Activated naive CD8-positive, alpha-beta T cell treated with anti-CD3 and anti-CD28 coated beads for 36 hours (primary cell): ENCODE results near the gene VPS26B. TPM values are rescaled to one million over a fixed set of nuclear protein-coding genes. Genes with fewer than 3 reads are reported as not detected.
"Not testable (repeated sequence)": the region's sequence is repeated elsewhere in the genome, so short reads cannot be mapped to it uniquely, and the experiment has no call there.

Source experiments
- DNase-seq: peaks from one replicate; pipeline ENCODE4 v3.0.0; 2021
- H3K27ac Mint-ChIP-seq: one replicate; pipeline ENCODE4 v1.8.0; 2022; ENCODE audit warnings: mild to moderate bottlenecking, moderate library complexity, mixed read lengths
- H3K27me3 Mint-ChIP-seq: one replicate; pipeline ENCODE4 v1.8.0; 2022; ENCODE audit warnings: mild to moderate bottlenecking, mixed read lengths
- H3K36me3 Mint-ChIP-seq: one replicate; pipeline ENCODE4 v1.8.0; 2021; ENCODE audit warnings: mild to moderate bottlenecking, mixed read lengths
- H3K4me1 Mint-ChIP-seq: one replicate; pipeline ENCODE4 v1.8.0; 2021; ENCODE audit warnings: mixed read lengths
- H3K4me3 Mint-ChIP-seq: one replicate; pipeline ENCODE4 v1.8.0; 2022; ENCODE audit warnings: mild to moderate bottlenecking, moderate library complexity, mixed read lengths
- H3K9me3 Mint-ChIP-seq: one replicate; pipeline ENCODE4 v1.8.0; 2022; ENCODE audit warnings: mixed read lengths
- total RNA-seq, 2 experiments: library from RNA; stranded (reverse); gene quantifications; one replicate each; pipeline ENCODE4 v1.2.3, GENCODE V29; 2021

Gene VPS26B
- total RNA-seq = 10 to 100 TPM; 28.8 to 30.3 TPM

GRCh38 chr11:134223836-134224709 lies at the start of gene VPS26B, which contains the start of gene NCAPD3:
TSS of gene VPS26B (plus strand) at chr11:134224671. CDS start at chr11:134225123, 452 bp downstream.
TSS of gene NCAPD3 (minus strand) at chr11:134223967. CDS start at chr11:134223926, 41 bp downstream.
- peak; percentile 96 for DNase-seq
- Mint-ChIP-seq H3K27ac (peak within 1 kb of the TSS; percentile 97), H3K36me3 (peaks cover 24% of the 10 kb centered on the region), H3K27me3 (no peaks in the 10 kb centered on the region), H3K4me1 (peaks cover 62% of the 10 kb centered on the region), H3K9me3 (no peaks in the 10 kb centered on the region), H3K4me3 (peak within 1 kb of the TSS; percentile 96)

GRCh38 chr11:134176284-134176683 lies 48.2 kb upstream of the VPS26B start:
- H3K36me3 Mint-ChIP-seq = peaks cover 17% of the 10 kb centered on the region
- no peak for DNase-seq
- no peak overlapping the region for H3K27ac Mint-ChIP-seq

GRCh38 chr11:134178032-134178674 lies 46.3 kb upstream of the VPS26B start:
- DNase-seq = no peak
- Mint-ChIP-seq H3K27ac (no peak overlapping the region), H3K4me1 (no peaks in the 10 kb centered on the region), H3K4me3 (no peak overlapping the region), H3K27me3 (no peaks in the 10 kb centered on the region), H3K36me3 (peaks cover 11% of the 10 kb centered on the region), H3K9me3 (no peaks in the 10 kb centered on the region)

More at GRCh38 chr11:134176284-134176683, 48.2 kb upstream of the VPS26B start:
- Mint-ChIP-seq H3K9me3 (no peaks in the 10 kb centered on the region), H3K27me3 (no peaks in the 10 kb centered on the region), H3K4me3 (no peak overlapping the region), H3K4me1 (no peaks in the 10 kb centered on the region)

GRCh38 chr11:134181707-134182106 lies 42.8 kb upstream of the VPS26B start:
- Mint-ChIP-seq H3K27ac (no peak overlapping the region), H3K9me3 (no peaks in the 10 kb centered on the region), H3K27me3 (no peaks in the 10 kb centered on the region), H3K4me1 (no peaks in the 10 kb centered on the region), H3K4me3 (no peak overlapping the region), H3K36me3 (peaks cover 11% of the 10 kb centered on the region)
- no peak for DNase-seq

- not testable (repeated sequence) for H3K4me1 Mint-ChIP-seq, H3K4me3 Mint-ChIP-seq, H3K9me3 Mint-ChIP-seq, H3K27me3 Mint-ChIP-seq, H3K27ac Mint-ChIP-seq, DNase-seq
- peaks cover 56% of the 10 kb centered on the region for H3K36me3 Mint-ChIP-seq
Observed at GRCh38 chr11:134188092-134188491, 36.4 kb upstream of the VPS26B start.

GRCh38 chr11:134196756-134197155 lies 27.7 kb upstream of the VPS26B start:
- Mint-ChIP-seq H3K27me3 (no peaks in the 10 kb centered on the region), H3K27ac (no peak overlapping the region), H3K4me1 (no peaks in the 10 kb centered on the region), H3K4me3 (no peak overlapping the region), H3K9me3 (no peaks in the 10 kb centered on the region), H3K36me3 (peaks cover 26% of the 10 kb centered on the region)
- DNase-seq = no peak

- Mint-ChIP-seq H3K36me3 (peaks cover 27% of the 10 kb centered on the region), H3K9me3 (no peaks in the 10 kb centered on the region), H3K4me1 (no peaks in the 10 kb centered on the region)
Observed at GRCh38 chr11:134199531-134199930, 24.9 kb upstream of the VPS26B start.

GRCh38 chr11:134200688-134201087 lies 23.8 kb upstream of the VPS26B start:
- H3K36me3 Mint-ChIP-seq = peaks cover 34% of the 10 kb centered on the region
- no peak for DNase-seq
- no peak overlapping the region for H3K27ac Mint-ChIP-seq
- no peaks in the 10 kb centered on the region for H3K27me3 Mint-ChIP-seq
- no peaks in the 10 kb centered on the region for H3K9me3 Mint-ChIP-seq
- H3K4me3 Mint-ChIP-seq = no peak overlapping the region
- H3K4me1 Mint-ChIP-seq = no peaks in the 10 kb centered on the region

More at GRCh38 chr11:134199531-134199930, 24.9 kb upstream of the VPS26B start:
- no peak overlapping the region for H3K4me3 Mint-ChIP-seq
- no peak overlapping the region for H3K27ac Mint-ChIP-seq
- H3K27me3 Mint-ChIP-seq = no peaks in the 10 kb centered on the region
- DNase-seq = no peak

GRCh38 chr11:134202661-134203060 lies 21.8 kb upstream of the VPS26B start:
- Mint-ChIP-seq H3K4me3 (no peak overlapping the region), H3K27ac (no peak overlapping the region), H3K36me3 (peaks cover 43% of the 10 kb centered on the region), H3K27me3 (no peaks in the 10 kb centered on the region), H3K4me1 (no peaks in the 10 kb centered on the region), H3K9me3 (no peaks in the 10 kb centered on the region)
- no peak for DNase-seq

GRCh38 chr11:134205729-134206128 lies 18.7 kb upstream of the VPS26B start:
- no peaks in the 10 kb centered on the region for H3K4me1 Mint-ChIP-seq
- DNase-seq = no peak
- no peaks in the 10 kb centered on the region for H3K9me3 Mint-ChIP-seq
- H3K27me3 Mint-ChIP-seq = no peaks in the 10 kb centered on the region
- H3K36me3 Mint-ChIP-seq = peaks cover 50% of the 10 kb centered on the region
- H3K4me3 Mint-ChIP-seq = no peak overlapping the region
- H3K27ac Mint-ChIP-seq = no peak overlapping the region

- no peaks in the 10 kb centered on the region for H3K27me3 Mint-ChIP-seq
- no peaks in the 10 kb centered on the region for H3K4me1 Mint-ChIP-seq
- H3K36me3 Mint-ChIP-seq = peaks cover 50% of the 10 kb centered on the region
- no peak overlapping the region for H3K4me3 Mint-ChIP-seq
- DNase-seq = no peak
- no peaks in the 10 kb centered on the region for H3K9me3 Mint-ChIP-seq
- H3K27ac Mint-ChIP-seq = no peak overlapping the region
Observed at GRCh38 chr11:134206185-134206584, 18.3 kb upstream of the VPS26B start.

GRCh38 chr11:134207538-134208239 lies 16.8 kb upstream of the VPS26B start:
- H3K4me3 Mint-ChIP-seq = no peak overlapping the region
- peaks cover 49% of the 10 kb centered on the region for H3K36me3 Mint-ChIP-seq
- no peaks in the 10 kb centered on the region for H3K9me3 Mint-ChIP-seq
- no peaks in the 10 kb centered on the region for H3K4me1 Mint-ChIP-seq
- H3K27ac Mint-ChIP-seq = no peak overlapping the region
- H3K27me3 Mint-ChIP-seq = no peaks in the 10 kb centered on the region
- peak; percentile 63 for DNase-seq

GRCh38 chr11:134215836-134216235 lies 8.6 kb upstream of the VPS26B start:
- H3K4me3 Mint-ChIP-seq = no peak overlapping the region
- H3K27me3 Mint-ChIP-seq = no peaks in the 10 kb centered on the region
- peaks cover 22% of the 10 kb centered on the region for H3K4me1 Mint-ChIP-seq
- H3K9me3 Mint-ChIP-seq = no peaks in the 10 kb centered on the region
- no peak overlapping the region for H3K27ac Mint-ChIP-seq
- DNase-seq = no peak
- peaks cover 27% of the 10 kb centered on the region for H3K36me3 Mint-ChIP-seq

GRCh38 chr11:134216816-134217215 lies 7.7 kb upstream of the VPS26B start:
- DNase-seq = no peak
- no peaks in the 10 kb centered on the region for H3K27me3 Mint-ChIP-seq
- H3K4me1 Mint-ChIP-seq = peaks cover 28% of the 10 kb centered on the region
- no peak overlapping the region for H3K27ac Mint-ChIP-seq
- H3K4me3 Mint-ChIP-seq = no peak overlapping the region
- no peaks in the 10 kb centered on the region for H3K9me3 Mint-ChIP-seq
- peaks cover 24% of the 10 kb centered on the region for H3K36me3 Mint-ChIP-seq

- H3K4me3 Mint-ChIP-seq = peak overlapping the region; percentile 96
- no peaks in the 10 kb centered on the region for H3K27me3 Mint-ChIP-seq
- H3K27ac Mint-ChIP-seq = peak overlapping the region; percentile 97
- H3K9me3 Mint-ChIP-seq = no peaks in the 10 kb centered on the region
- DNase-seq = no peak
- H3K36me3 Mint-ChIP-seq = peaks cover 33% of the 10 kb centered on the region
- H3K4me1 Mint-ChIP-seq = peaks cover 54% of the 10 kb centered on the region
Observed at GRCh38 chr11:134223121-134223520, 1.4 kb upstream of the VPS26B start.
